Measurements from ENCODE around the gene CFAP77.

The CFAP77 gene

DNA sequence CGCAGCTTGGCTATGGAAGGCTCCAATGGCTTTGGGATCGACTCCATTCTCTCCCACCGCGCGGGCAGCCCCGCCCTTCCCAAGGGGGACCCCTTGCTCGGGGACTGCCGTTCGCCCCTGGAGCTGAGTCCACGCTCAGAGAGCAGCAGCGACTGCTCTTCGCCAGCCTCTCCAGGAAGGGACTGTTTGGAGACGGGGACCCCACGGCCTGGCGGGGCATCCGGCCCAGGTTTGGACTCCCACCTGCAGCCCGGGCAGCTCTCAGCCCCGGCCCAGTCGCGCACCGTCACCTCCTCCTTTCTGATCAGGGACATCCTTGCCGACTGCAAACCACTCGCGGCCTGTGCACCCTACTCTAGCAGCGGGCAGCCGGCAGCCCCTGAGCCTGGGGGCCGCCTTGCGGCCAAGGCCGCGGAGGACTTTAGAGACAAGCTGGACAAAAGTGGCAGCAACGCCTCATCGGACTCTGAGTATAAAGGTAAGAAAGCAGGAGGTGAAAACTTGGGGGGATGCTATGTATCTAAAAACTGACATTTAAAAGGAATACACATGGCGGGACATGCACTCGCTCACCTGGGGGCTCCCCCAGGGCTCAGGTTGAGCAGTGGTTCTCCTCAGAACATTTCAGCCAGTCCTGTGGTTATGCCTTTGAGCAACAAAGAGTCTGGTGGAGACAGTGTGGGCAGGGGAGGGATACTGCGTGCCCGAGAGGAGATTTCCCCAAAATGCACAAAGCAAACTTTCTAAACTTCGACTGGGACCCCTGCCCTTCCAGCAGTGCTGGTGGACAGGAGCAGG is 173.0 kb downstream of the CFAP77 start:
- DNase-seq (ENCODE audit: low spot score): no peak

DNA sequence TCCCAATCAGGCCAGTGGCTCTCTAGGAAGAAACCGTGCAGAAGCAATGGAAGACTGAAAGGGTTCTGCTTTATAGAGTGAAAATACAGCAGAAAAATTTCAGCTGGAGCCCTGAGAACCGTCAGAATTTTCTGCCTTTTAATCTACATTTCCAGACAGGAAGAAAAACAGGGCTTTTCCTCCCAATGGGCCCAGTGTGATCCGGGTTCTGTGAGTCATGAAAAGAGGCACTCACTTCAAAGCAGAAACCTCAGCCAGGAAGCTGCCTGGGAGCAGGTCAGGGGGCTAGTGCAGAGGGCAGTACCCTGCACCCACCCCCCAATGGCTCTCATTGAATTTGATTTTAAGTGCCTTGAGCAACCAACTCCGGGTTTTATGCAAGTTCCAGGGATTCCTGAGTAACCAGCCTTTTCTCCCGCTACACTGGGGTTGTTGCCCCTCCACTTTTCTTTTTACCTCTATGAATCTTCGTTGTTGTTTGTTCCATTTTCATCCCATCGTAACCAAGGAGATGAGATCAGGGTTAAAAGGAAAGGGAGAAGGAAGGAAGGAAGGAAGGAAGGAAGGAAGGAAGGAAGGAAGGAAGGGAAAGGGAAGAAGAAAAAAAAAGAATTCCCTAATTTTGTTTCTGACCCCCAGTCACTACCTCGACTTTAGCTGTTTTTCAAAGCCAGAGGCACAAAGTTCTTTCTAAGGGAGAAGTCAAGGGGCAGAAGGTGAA is 173.7 kb downstream of the CFAP77 start:
- no peak for DNase-seq (ENCODE audit: low spot score)

DNA sequence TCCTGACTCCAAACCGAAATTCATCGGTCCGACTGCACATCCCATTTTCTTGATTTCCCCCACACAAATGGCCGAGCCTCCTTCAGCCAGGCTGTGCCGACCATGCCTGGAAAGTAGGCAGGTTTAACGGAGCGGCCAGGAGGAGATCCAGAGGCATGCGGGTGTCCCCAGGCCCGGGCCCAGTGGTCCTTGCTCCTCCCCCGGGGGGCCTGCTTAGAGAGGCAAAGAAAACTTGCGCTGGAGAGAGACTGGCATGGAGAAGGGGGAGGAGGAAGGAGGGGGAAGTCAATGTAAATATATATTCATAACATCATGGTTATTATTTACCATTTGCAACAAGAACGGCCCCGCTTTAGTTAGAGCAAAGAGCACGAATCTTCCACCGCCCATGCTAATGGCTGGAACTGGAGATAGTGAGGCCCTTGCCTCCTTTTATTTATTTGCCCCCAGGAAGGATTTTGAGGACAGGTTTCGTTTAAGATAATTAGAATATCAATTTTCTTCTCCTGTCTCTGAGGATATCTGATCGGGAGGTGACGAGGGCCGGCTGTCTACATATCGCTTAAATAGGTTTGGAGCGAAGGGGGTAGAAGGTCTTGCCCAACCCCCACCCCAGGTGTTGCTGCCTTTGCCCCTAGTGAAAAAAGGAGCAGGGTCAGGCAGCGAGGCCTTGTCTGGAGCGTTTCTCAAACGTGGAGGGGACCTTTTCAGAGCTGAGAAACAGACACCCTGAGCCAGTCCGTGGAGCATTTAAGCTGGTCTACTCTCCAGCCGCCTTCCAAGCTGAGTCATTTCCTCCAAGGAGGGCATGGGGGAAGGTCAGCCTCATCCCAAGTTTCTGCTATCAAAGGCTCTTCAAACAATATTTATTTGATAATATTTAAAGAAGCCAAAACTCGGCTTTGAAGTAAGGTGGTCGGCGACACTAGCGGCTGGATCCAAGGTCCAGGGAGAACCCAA is 174.9 kb downstream of the CFAP77 start:
- DNase-seq (ENCODE audit: low spot score): no peak

DNA sequence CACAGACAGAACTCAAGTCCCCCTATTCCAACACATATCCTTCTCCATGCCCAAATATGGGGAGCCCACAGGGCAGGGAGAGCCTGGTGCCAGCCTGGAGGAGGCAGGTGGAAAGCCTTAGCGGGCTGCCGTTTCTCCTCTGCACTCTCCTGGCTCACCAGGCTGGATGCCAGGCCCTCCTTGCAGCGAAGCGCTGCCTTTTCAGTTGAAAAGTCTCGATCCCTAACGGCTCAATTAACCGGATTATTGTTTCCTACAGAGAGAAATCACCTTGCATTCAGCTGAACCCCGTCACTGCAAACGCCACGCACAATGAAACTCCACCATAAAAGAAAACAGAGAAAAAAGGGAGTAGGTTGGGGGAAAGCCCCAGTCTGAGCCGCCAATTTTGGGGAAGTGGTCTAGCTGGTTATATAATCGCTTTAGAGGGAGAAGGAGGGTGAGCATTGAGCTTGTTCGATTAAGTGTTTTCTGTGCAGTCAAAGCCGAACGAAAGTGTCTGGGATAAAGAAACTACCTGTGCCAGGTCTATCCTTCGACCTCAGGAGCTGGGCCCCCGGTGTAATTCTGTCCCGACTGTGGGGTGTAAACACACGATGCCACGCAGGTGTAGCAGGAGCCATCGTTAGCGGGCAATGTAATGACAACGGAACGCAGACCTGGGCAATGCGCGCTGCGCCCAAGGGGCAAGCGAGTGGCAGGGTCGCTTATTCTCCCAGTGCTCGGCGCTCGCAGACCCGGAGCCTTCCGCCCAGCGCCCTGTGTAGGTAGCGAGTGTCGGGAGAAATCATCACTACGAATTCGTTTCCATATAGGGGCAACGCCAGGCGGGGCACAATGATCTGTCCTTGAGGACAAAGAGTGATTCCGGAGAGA is 176.2 kb downstream of the CFAP77 start:
- peak; percentile 17 for DNase-seq (ENCODE audit: low spot score)

DNA sequence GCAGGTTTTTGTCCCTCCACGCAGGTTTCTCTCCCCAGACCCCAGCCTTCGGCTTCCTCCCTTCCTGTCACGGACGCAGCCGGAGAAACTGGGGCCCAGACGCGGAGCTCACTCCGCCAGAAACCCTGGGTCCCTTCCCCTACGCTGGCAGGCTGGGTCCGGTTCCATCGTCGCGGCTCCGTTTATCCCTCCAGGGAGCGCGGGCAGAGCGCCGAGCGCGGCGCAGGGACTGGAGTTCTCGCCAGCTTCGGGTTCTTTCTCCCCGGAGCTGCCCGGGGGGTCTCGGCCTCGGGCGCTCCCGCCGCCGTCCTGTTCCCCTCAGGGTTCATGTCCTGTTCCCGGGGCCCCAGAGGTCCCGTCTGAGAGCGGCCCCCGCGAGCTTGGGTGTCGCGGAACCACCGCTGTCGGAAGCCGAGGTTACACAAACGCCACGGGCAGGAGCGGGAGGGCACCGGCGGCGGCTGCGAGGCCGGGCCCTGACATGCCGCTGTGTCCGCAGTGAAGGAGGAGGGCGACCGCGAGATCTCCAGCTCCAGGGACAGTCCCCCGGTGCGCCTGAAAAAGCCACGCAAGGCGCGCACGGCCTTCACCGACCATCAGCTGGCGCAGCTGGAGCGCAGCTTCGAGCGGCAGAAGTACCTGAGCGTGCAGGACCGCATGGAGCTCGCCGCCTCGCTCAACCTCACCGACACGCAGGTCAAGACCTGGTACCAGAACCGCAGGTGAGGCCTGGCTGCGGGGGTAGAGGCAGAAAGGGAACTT is 177.0 kb downstream of the CFAP77 start:
- no peak for DNase-seq (ENCODE audit: low spot score)

DNA sequence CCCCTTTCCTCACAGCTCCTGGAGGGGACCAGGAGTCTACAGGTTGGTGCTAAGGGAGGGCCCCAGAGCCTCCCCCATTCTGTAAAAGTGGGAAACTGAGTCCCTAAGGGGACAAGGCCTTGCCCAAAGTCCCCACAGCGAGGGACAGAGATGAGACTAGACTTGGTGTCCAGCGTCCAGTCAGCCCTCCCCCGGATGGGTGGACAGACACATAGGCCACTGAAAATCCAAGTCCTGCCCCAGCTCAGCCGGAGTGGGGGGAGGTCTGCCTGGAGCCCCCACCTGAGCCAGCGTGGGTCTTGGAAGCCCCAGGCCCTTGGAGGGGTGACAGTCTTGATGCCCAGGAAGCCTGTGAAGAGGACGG is 177.6 kb downstream of the CFAP77 start:
- no peak for DNase-seq (ENCODE audit: low spot score)

DNA sequence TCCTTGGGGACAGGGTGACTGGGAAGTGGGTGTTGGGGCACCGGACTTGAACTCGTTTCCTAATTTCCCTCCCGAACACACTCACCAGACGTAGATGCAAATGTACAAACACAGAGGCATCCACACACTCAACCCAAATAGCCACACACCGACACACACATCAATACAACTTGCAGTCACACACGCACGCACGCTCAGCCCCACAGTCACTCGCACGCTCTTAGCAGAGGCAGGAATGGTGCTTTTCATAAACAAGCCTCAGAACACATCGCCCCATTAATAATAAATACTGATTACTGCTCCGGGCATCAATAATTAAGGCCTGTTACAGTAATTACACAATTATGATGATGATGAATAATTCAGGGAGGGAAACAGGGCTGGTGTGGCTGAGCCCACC is 178.1 kb downstream of the CFAP77 start:
- DNase-seq (ENCODE audit: low spot score): no peak

DNA sequence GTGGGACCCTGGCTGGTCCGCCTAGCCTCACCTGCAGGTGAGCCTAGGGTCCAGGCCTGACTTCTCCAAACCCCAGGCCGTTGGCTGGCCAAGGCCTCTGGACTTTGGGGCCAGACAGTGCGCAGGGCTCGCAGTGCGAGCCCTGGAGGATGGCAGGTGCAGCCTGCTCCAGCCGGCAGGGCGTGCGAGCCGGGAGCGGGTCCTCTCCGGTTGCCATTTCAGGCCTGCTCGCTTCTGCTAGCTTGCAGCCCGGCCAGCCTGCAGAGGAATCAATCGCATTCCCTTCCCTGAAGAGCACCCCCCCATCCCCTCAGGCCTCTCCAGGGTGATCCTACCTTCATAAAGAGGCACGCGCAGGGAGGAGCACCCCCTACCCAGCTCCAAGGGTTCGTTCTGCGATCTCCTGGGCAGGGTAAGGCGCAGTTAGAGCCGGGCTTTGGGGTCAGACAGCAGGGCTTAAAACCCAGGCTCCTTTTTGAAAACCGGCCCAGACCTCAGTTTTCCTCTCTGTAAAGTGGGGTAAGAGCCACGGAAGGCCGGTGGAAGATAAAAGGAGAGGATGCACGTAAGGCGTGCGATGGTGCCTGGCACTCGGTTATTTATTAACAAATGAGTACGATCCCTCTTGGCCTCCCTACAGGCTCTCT is 178.6 kb downstream of the CFAP77 start:
- no peak for DNase-seq (ENCODE audit: low spot score)

DNA sequence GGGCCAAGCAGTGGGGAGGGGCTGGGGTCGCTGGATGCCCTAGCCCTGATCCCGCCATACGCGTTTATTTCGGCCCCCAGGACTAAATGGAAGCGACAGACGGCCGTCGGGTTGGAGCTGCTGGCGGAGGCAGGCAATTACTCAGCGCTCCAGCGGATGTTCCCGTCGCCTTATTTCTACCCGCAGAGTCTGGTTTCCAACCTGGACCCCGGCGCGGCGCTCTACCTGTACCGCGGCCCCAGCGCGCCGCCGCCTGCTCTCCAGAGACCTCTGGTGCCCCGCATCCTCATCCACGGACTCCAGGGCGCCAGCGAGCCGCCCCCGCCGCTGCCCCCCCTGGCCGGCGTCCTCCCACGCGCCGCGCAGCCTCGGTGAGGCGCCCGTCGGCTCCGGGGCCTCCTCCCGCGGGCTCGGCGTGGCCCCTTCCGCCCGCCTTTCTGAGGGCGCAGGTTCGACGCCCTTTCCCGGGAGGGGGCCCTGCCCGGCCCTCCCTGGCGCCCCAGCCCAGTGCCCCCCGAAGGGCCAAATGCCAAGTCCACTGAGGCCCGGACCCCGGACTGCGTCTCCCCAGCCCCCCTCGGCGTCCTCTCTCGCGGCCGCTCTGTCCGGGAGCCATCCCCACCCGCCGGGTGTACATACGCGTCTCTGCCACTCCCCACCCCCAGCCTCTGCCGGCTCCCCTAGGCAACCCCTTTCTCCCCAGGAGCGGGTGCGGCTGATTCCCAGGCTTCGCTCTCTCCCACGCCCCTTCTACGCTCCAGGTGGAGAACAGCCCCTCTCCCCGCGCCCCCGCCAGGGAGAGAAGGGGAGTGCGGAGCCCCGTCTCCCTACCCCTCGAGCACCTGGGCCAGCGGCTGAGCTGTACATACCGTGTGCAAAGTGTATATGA is 179.4 kb downstream of the CFAP77 start:
- no peak for DNase-seq (ENCODE audit: low spot score)

DNA sequence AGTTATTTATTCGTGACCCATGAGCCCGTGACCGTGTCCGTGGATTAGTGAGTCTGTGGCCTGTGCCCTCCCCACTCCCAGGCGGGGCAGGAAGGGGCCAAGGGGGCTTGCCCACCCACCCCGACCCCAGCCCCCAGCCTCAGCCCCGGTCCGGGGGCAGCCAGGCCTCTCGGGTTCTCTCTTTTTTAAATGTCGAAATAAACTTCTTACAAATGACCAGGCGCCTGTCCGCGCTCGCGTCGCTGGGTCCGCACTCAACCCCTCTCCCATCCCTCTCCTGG is 180.0 kb downstream of the CFAP77 start:
- no peak for DNase-seq (ENCODE audit: low spot score)

DNA sequence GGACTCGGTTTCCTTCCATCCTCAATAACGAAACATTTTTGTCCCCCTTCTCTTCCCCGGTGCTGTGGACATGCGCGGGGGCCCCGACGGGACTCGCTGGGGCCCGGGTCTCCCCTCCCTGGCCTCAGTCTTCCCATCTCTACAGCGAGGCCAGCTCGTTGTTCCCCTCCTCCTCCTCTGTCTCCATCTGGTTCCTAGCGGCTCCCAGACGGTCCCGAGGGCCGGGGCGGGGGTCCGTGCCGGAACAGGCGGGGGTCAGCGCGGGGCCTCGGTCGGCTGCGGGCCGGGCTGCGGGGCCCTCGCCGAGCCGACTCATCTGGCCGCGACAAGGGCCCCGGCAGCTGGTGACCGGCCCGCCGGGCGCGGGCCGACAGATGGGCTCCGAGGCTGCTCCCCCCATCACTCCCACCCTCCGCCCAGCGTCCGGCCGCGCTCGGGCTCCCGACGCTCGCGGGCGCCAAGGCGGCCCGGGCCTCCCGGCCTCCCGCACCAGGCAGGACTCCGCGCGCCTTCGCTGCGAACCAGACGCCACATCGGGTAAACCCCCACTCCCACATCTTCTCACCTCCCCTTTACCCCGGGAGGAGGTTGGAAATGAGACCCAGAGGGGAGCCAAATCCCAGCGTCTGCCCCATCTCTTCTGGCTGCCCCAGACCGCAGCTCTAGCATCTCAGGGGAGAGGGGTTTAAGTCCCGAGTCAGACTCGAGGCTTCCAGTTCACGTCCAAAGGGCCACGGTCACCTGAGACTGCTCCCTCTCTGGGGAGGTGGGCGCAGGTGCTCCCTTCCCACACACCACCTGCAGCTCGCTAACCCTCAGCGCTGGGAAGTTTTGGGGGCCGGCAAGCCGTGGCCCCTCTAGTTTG is 180.5 kb downstream of the CFAP77 start:
- DNase-seq (ENCODE audit: low spot score): no peak

DNA sequence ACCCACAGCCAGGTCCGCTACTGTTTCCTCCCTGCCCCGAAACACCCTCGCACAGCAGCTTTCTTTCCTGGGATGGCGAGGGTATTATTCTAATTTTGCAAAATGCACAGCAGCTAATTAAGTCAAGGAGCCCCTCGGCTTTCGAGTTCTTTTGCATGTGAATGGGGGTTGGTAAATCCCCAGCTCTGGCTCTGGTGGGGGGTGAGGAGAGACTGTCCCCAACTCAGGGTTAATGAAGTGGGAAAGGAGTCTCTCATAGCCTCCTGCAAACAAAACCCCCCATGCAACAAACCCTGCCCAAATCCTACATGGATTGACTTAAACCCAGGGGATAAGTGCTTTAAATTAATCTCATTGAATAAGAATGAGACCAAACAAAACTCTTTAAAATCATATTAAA is 181.2 kb downstream of the CFAP77 start:
- no peak for DNase-seq (ENCODE audit: low spot score)

DNA sequence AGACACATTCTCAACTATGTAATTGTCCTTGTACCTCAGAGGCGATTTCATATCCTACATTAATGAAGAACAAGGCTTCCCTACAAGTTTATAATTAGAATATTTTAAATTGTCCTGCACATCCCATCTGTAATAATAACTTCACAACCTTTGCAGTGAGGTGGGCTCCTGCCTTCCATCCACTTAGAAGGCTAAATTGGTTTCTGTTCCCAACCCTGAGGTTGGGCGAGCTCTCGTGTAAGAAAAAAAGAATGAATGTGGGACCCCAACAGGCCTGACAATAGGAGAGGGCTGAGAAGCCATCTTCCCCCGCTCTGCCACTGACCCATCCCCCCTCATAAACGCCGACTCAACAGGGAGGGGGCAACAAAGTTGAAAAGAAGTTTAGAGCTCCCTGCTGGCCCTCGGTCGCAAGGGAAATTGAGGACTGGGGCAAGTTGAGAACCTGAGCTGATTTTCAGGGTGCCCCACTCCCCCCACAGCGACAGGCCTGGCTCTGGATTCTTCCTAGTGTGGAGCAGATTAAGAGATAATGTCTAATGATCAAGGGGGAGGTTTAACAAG is 181.8 kb downstream of the CFAP77 start:
- DNase-seq (ENCODE audit: low spot score): no peak

DNA sequence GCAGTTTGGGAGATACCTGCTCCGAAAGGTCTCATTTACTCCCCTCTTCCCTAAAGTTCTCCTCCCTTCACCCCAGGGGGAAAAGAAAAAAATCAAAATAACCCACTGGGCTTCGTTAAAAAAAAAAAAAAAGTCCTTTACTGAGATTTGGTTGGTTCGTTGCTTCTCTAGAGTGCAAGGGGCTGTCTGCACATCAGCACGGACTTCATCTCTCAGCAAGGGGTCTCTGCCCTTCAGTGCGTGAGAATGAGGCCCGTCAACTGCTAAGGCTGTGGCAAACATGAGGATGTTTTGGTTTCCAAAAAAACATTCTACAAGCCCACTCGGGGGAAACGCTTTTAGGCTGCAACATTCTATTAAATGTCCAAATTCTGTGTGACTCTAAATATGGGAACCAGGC is 182.4 kb downstream of the CFAP77 start:
- DNase-seq (ENCODE audit: low spot score): no peak

DNA sequence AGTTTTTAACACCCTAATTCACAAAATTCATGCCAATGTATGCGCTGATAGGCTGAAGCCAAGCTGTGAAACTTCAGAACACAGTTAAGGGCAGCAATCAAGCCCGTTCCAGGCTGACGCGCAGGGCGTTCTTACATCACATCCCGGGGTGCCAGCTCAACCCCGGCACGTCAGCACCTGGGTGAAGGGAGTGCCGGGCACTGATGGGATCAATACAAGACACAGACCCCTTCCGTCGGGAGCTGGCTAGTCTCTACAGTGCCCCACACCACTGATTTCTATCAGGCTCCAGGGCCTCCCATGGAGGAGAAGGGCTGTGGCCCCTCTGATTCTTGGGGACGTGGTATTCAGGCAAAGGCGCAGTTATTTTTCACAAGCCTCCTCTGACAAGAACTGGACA is 184.4 kb downstream of the CFAP77 start:
- no peak for DNase-seq (ENCODE audit: low spot score)

DNA sequence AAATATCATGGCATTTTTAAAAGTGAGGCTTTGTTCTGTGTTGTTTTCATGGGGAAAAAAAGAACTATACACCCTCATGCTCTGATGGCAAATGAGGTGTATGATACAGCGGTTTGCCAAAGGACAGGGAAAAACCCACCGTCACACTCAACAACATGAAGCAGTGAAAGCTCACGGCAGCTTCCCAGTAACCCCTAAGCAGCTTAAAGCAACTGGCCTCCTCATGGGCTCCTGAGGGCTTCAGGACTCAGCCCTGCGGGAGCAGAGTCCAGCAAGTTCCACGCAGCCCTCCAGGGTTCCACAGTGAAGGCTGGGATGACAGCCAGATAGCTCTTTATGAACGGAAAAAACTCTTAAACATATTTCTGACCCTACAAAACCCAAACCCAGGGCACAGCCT is 185.3 kb downstream of the CFAP77 start:
- DNase-seq (ENCODE audit: low spot score): no peak

DNA sequence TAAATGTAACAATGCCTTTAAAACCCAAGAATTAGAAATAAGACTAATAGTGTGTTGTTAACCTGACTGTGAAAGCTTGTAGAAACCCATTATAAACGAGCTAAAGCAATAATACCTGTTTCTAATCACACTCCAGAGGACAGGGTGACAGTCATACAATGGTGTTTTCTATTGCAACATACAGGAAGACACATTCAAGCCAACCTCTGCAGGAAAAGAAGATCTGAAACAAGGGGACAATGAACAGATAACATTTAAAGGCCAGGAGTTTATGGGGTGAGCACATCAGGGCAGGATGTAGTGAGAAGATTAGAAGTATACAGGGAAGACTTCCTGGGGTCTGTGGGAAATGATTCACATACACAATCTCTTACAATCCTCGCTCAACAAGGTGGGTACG is 186.2 kb downstream of the CFAP77 start:
- DNase-seq (ENCODE audit: low spot score): no peak

DNA sequence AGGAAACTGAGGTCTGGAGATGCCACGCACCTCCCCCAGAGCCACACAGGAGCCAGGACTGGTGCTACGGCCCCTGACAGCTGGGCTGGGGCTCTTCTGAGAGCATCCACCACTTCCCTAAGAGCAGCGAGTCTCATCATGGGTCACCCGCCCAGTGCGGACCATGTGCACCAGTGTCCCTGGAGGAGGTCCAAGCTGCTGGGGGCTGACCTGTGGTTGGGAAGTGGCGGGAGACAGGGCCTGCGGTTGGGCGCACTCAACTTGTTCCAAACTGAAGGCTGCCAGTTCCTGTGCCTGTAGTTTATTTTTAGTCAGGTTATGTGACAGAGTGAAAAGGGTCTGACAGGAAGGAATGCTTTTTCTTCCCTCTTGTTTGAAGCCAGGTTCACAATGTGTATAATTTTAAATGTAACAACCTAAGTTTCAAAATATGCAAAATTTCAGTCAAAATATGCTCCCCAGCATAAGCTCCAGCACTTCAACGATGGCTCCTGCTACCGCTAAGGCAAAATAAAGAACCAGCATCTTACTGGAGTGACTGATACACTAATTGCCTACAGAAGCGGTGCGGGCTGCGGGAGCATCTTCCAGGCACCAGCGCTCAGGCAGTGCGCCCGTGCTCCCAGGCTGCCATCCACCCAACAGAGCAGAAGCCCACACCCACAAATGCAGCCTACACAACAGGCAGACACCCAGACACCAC is 187.2 kb downstream of the CFAP77 start:
- no peak for DNase-seq (ENCODE audit: low spot score)

Data from NAMALWA (cell line).